Caco-2 (cell line): Measurements from ENCODE around the gene ATP8A2. TPM values are rescaled to one million over a fixed set of nuclear protein-coding genes. Genes with fewer than 3 reads are reported as not detected.
"Not testable (repeated sequence)": the region's sequence is repeated elsewhere in the genome, so short reads cannot be mapped to it uniquely, and the experiment has no call there.

ENCODE experiments used
- BruUV-seq: library from RNA; stranded (reverse); fragments of 400-500 nt; replicated peaks from 2 replicates; lab custom pipeline; 2021; lab: Mats Ljungman, UMichigan
- CTCF ChIA-PET: fragments of 300-600 bp; sonication (Branson Sonifier 250); formaldehyde crosslinking; loops from one replicate; lab custom pipeline; 2022; ENCODE audit warnings: antibody characterized with exemption; lab: Charles Lee
- POLR2A ChIA-PET: fragments of 300-600 bp; sonication (Branson Sonifier 250); formaldehyde crosslinking; loops from one replicate; lab custom pipeline; 2022; ENCODE audit warnings: antibody characterized with exemption; lab: Charles Lee
- DNase-seq, 2 experiments: peaks; one replicate each; pipeline versions ENCODE4 v3.0.0 to v3.0.0-alpha.2; 2020 to 2022
- H3K27me3 ChIP-seq: replicated peaks from 2 replicates; pipeline ENCODE4 v1.6.0; 2011; ENCODE audit warnings: low read length; ENCODE audit not compliant: control insufficient read depth, insufficient read depth
- H3K36me3 ChIP-seq: 2 replicates; pipeline ENCODE4 v1.5.1; 2011; ENCODE audit warnings: low read length; ENCODE audit not compliant: control insufficient read depth, insufficient read depth
- H3K4me1 ChIP-seq: fragments of 250-450 bp; sonication (Bioruptor Pico); 2 replicates; pipeline ENCODE4 v1.5.1; 2020; ENCODE audit warnings: mild to moderate bottlenecking
- H3K4me3 ChIP-seq: 2 replicates; pipeline ENCODE4 v1.5.1; 2011; ENCODE audit warnings: low read depth, mild to moderate bottlenecking, control low read depth, low read length
- H3K9me3 ChIP-seq: fragments of 250-450 bp; sonication (Bioruptor Pico); 2 replicates; pipeline ENCODE4 v1.5.1; 2020; ENCODE audit warnings: mild to moderate bottlenecking, moderate library complexity
- H3K27ac Mint-ChIP-seq: one replicate; pipeline ENCODE4 v1.8.0; 2022; ENCODE audit warnings: mixed read lengths; ENCODE audit not compliant: unreplicated experiment
- H3K27me3 Mint-ChIP-seq: one replicate; pipeline ENCODE4 v1.8.0; 2022; ENCODE audit warnings: mixed read lengths; ENCODE audit not compliant: insufficient read depth, unreplicated experiment
- H3K36me3 Mint-ChIP-seq: one replicate; pipeline ENCODE4 v1.8.0; 2022; ENCODE audit warnings: mild to moderate bottlenecking, mixed read lengths; ENCODE audit not compliant: insufficient read depth, unreplicated experiment
- H3K4me1 Mint-ChIP-seq: one replicate; pipeline ENCODE4 v1.8.0; 2022; ENCODE audit warnings: low read depth, mixed read lengths; ENCODE audit not compliant: unreplicated experiment
- H3K4me3 Mint-ChIP-seq: one replicate; pipeline ENCODE4 v1.8.0; 2022; ENCODE audit warnings: mild to moderate bottlenecking, moderate library complexity, mixed read lengths; ENCODE audit not compliant: unreplicated experiment
- H3K9me3 Mint-ChIP-seq: one replicate; pipeline ENCODE4 v1.8.0; 2022; ENCODE audit warnings: mixed read lengths; ENCODE audit not compliant: unreplicated experiment
- intact Hi-C: fragments of 100-400 bp; cut with micrococcal nuclease; formaldehyde crosslinking; loops from one replicate; pipeline ENCODE4 v1.10.0; 2022; ENCODE audit not compliant: unreplicated experiment
- total RNA-seq: library from RNA; stranded (reverse); gene quantifications from 2 replicates; pipeline ENCODE4 v1.2.3, GENCODE V29; 2022
- TF ChIP-seq, protein P1 (sequence below), 2 experiments: fragments of 200-600 bp in 1 of 2; IDR thresholded peaks; 1 replicate in 1 of 2; 2 replicates in 1 of 2; pipeline versions ENCODE4 v1.5.1 to v1.8.0; 2011 to 2022; ENCODE audit warnings: antibody characterized with exemption in 1 of 2, control low read depth in 1 of 2, inconsistent platforms in 1 of 2, low read depth in 1 of 2, low read length in 1 of 2, mild to moderate bottlenecking in 1 of 2, moderate library complexity in 1 of 2; ENCODE audit not compliant: insufficient read depth in 1 of 2, severe bottlenecking in 1 of 2, unreplicated experiment in 1 of 2

Gene ATP8A2
- total RNA-seq, 1 experiment from 2014 or later, result 0.05 TPM

DNA sequence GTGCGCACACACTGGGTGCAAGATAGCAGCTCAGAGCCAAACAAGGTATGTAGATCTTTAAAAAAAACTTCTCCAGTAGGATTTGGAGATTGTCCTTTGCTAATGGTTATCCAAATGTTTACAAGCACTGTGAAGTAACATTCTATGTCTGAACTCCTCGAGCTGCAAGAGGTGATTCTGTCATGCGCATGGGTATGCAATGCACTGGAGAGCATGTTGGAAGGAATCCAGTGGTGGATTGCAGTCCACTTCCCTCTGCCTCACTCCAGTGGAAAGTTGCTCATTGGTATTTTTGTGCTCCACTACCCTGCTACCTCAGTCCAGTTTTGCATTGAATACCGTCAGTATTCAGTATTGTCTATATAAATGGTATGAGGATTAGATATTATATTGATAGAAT lies 132.1 kb downstream of the ATP8A2 start:
- POLR2A ChIA-PET, result no interaction called here
- Mint-ChIP-seq H3K4me3 (no peak overlapping the region), H3K36me3 (no peaks in the 10 kb centered on the region), H3K9me3 (no peaks in the 10 kb centered on the region), H3K27me3 (peaks cover 23% of the 10 kb centered on the region), H3K27ac (no peak overlapping the region), H3K4me1 (no peaks in the 10 kb centered on the region)
- Histone ChIP-seq H3K27me3 (no peaks in the 10 kb centered on the region), H3K36me3 (no peaks in the 10 kb centered on the region), H3K9me3 (peaks cover 2% of the 10 kb centered on the region; the same call in 1 of the 2 replicates), H3K4me1 (no peaks in the 10 kb centered on the region), H3K4me3 (no peak overlapping the region)
- intact Hi-C loops, result no loop called here
- TF ChIP-seq, protein P1, sequence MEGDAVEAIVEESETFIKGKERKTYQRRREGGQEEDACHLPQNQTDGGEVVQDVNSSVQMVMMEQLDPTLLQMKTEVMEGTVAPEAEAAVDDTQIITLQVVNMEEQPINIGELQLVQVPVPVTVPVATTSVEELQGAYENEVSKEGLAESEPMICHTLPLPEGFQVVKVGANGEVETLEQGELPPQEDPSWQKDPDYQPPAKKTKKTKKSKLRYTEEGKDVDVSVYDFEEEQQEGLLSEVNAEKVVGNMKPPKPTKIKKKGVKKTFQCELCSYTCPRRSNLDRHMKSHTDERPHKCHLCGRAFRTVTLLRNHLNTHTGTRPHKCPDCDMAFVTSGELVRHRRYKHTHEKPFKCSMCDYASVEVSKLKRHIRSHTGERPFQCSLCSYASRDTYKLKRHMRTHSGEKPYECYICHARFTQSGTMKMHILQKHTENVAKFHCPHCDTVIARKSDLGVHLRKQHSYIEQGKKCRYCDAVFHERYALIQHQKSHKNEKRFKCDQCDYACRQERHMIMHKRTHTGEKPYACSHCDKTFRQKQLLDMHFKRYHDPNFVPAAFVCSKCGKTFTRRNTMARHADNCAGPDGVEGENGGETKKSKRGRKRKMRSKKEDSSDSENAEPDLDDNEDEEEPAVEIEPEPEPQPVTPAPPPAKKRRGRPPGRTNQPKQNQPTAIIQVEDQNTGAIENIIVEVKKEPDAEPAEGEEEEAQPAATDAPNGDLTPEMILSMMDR (IDR thresholded peaks at IDR 0.05; ENCODE audit: insufficient read depth in 1 of 2, low read depth in 1 of 2, low read length in 1 of 2, severe bottlenecking in 1 of 2, unreplicated experiment in 1 of 2), result no peak
- CTCF ChIA-PET, result no interaction called here
- BruUV-seq, result no TSS peak
- no peak for DNase-seq

DNA sequence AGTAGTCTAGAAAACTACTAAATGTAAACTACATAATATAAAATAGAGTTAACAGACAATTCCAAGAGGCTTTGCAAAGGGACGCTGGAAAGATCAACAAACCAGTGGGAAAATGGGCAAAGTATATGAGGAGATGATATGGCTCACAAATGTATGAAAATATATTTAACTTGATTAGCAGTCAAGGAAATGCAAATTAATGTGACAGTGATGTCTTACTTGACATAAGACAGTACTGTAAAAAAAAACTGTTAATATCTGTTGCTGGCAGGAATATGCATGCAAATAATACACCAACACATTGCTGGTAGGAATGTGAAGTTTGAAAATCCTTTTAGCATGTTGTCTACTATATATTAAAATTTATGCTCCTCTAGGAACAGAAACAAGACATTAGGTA lies 136.1 kb downstream of the ATP8A2 start:
- Histone ChIP-seq H3K4me1 (no peaks in the 10 kb centered on the region), H3K9me3 (peaks cover 12% of the 10 kb centered on the region), H3K36me3 (no peaks in the 10 kb centered on the region), H3K27me3 (no peaks in the 10 kb centered on the region), H3K4me3 (no peak overlapping the region)
- DNase-seq, result no peak
- TF ChIP-seq, protein P1 (IDR thresholded peaks at IDR 0.05; ENCODE audit: insufficient read depth in 1 of 2, low read depth in 1 of 2, low read length in 1 of 2, severe bottlenecking in 1 of 2, unreplicated experiment in 1 of 2), result no peak
- no TSS peak for BruUV-seq
- Mint-ChIP-seq H3K9me3 (peaks cover 18% of the 10 kb centered on the region), H3K4me3 (no peak overlapping the region), H3K27ac (no peak overlapping the region), H3K36me3 (no peaks in the 10 kb centered on the region), H3K27me3 (peaks cover 11% of the 10 kb centered on the region), H3K4me1 (no peaks in the 10 kb centered on the region)
- CTCF ChIA-PET, result no interaction called here
- intact Hi-C loops, result no loop called here
- POLR2A ChIA-PET, result no interaction called here

DNA sequence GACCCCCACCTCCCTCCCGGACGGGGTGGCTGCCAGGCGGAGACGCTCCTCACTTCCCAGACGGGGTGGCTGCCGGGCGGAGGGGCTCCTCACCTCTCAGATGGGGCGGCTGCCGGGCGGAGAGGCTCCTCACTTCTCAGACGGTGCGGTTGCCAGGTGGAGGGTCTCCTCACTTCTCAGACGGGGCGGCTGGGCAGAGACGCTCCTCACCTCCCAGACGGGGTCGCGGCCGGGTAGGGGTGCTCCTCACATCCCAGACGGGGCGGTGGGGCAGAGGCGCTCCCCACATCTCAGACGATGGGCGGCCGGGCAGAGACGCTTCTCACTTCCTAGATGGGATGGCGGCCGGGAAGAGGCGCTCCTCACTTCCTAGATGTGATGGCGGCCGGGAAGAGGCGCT lies 141.3 kb downstream of the ATP8A2 start:
- H3K4me1 Mint-ChIP-seq, H3K27me3 Mint-ChIP-seq, POLR2A ChIA-PET, BruUV-seq, CTCF ChIA-PET, H3K4me1 ChIP-seq, H3K27ac Mint-ChIP-seq, H3K36me3 ChIP-seq, intact Hi-C loops, H3K36me3 Mint-ChIP-seq, H3K4me3 Mint-ChIP-seq, DNase-seq, H3K27me3 ChIP-seq, H3K4me3 ChIP-seq: not testable (repeated sequence)
- H3K9me3 Mint-ChIP-seq, result peaks cover 40% of the 10 kb centered on the region
- peaks cover 10% of the 10 kb centered on the region for H3K9me3 ChIP-seq

DNA sequence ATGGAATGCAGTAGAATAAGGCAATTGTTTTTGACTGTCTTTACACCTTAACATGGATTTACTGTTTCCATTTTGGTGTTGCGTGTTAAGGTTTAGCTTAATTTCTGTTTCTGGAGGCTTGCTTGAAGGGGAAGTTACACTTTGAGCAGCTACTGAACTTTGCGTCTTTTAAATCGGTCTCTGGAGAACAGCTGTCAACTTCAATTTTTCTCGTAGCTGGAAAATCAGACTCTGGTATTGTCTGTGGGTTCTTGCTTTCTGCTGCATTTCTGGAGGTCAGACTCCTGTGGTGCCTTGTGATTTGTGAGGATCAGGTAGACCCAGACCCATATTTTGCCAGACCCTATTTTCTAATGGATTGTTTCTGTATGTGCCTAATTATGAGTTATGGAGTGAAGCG lies 146.7 kb downstream of the ATP8A2 start:
- H3K9me3 ChIP-seq, result no peaks in the 10 kb centered on the region
- H3K36me3 Mint-ChIP-seq, result peaks cover 5% of the 10 kb centered on the region
- H3K4me1 Mint-ChIP-seq, result no peaks in the 10 kb centered on the region
- no peak for DNase-seq
- CTCF ChIA-PET, result no interaction called here
- no peak overlapping the region for H3K4me3 ChIP-seq
- H3K4me3 Mint-ChIP-seq, result no peak overlapping the region
- no peak overlapping the region for H3K27ac Mint-ChIP-seq
- TF ChIP-seq, protein P1 (IDR thresholded peaks at IDR 0.05; ENCODE audit: insufficient read depth in 1 of 2, low read depth in 1 of 2, low read length in 1 of 2, severe bottlenecking in 1 of 2, unreplicated experiment in 1 of 2), result no peak
- H3K27me3 Mint-ChIP-seq, result peaks cover 16% of the 10 kb centered on the region
- intact Hi-C loops, result no loop called here
- no peaks in the 10 kb centered on the region; the same call in 1 of the 2 replicates for H3K27me3 ChIP-seq
- no TSS peak for BruUV-seq
- H3K4me1 ChIP-seq, result no peaks in the 10 kb centered on the region
- no peaks in the 10 kb centered on the region for H3K36me3 ChIP-seq
- POLR2A ChIA-PET, result no interaction called here
- peaks cover 24% of the 10 kb centered on the region for H3K9me3 Mint-ChIP-seq
